Erythroblast (primary cell): ENCODE results near the gene PPP3R2.

ENCODE experiments used
- GATA1 ChIP-seq: IDR thresholded peaks from 2 replicates; pipeline ENCODE4 v1.6.1; 2011; ENCODE audit warnings: low read depth, mild to moderate bottlenecking, control low read depth, low read length, moderate library complexity
- POLR2A ChIP-seq: IDR thresholded peaks from 2 replicates; pipeline ENCODE4 v1.6.1; 2011; ENCODE audit warnings: mild to moderate bottlenecking, low read length

DNA sequence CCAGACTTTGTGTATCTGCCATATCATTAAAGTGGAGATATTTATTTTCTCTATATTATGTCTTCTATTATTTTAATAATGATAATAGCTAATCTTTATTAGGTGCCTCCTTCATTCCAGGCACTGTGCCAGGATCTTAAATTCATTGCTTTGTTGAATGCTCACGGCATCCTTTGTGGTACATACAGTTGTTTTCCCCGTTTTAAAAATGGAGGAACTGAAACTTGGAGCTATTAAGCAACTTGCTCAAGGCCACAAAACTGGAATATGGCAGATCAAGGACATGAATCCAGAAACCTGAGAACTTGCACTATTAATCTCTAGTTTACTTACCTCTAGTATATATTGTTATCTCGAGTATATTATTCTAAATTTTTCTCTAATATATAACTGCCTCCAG is 41.5 kb upstream of the PPP3R2 start:
- TF ChIP-seq POLR2A, result no peak
- no peak for TF ChIP-seq GATA1
